GM12801 (cell line): Measurements from ENCODE around the gene SLC22A6.

ENCODE experiments used
- TF ChIP-seq, protein P1 (sequence below): IDR thresholded peaks from one replicate; pipeline ENCODE4 v1.5.1; 2011; ENCODE audit warnings: control low read depth; ENCODE audit not compliant: insufficient read length; ENCODE audit errors: extremely low read depth

Gene SLC22A6

DNA sequence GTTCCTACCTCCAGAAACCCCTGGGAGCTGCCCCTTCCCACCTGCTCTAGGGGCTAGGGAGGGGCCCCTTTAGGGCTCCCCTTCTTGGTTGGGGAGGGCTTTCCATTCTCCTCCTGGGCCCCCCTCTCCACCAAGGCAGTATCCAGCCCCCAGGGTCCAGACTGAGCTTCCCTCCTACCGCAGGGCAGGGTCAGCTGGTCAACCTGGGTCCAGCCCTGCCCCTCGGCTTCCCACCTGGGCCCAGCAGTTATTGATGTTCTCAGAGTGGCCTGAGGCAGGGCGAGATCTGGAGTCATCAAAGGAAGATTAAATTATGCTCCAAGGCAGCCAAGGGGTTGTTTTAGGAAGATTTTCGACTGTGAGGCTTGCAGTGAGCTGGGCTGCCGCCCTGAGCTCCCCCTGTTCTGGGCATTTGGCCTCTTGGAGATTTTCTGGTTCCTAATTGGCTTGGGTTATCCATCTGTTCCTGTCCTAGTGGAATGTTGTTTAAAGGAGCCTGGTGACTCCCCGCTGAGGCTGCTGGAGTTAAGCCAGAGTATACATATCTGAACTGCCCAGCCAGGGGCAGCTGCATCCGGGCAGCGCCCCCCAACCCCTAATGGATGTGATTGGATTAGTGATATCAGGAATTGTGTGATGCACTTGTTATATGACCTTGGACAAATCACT lies 32.7 kb upstream of the SLC22A6 start:
- TF ChIP-seq, protein P1, sequence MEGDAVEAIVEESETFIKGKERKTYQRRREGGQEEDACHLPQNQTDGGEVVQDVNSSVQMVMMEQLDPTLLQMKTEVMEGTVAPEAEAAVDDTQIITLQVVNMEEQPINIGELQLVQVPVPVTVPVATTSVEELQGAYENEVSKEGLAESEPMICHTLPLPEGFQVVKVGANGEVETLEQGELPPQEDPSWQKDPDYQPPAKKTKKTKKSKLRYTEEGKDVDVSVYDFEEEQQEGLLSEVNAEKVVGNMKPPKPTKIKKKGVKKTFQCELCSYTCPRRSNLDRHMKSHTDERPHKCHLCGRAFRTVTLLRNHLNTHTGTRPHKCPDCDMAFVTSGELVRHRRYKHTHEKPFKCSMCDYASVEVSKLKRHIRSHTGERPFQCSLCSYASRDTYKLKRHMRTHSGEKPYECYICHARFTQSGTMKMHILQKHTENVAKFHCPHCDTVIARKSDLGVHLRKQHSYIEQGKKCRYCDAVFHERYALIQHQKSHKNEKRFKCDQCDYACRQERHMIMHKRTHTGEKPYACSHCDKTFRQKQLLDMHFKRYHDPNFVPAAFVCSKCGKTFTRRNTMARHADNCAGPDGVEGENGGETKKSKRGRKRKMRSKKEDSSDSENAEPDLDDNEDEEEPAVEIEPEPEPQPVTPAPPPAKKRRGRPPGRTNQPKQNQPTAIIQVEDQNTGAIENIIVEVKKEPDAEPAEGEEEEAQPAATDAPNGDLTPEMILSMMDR: no peak

DNA sequence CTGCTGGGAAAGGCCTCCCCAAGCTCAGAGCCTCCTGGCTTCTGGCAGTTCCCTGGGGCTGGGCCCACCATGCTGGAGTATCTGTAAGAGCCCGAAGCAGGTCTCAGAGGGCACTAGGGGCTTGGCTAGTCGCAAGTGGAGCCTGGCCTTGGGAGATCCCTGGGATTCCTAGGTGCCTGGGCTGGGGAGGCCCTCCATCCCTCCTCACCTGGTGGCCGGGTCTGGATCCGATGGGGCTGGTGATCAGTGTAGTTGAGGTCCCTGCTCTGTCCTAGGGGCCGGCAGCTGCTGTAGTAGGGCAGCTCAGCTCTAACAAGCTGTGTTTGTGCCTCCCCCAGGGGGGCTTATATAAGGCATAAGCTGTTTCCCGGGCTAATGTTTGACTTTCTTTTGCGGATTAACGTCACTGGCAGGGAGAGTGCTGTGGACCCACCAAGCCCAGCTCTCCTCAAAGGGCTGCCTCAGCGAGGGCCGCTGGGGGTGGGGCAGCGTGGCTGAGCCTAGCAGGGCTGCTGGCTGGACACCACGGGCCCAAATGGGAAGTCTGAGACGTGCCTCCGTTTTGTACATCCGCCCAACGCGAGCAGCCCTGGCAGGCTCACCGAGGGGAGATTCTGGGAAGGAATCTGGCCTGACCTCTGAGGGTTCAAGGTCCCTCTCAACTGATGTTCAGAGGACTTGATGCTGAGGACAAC lies 30.9 kb upstream of the SLC22A6 start, which contains the start of gene SLC22A8:
Gene SLC22A8, minus strand, starts transcription at position 321 of the 695 bp plus-strand sequence. CDS start 883 bp downstream, outside the sequence.
- TF ChIP-seq, protein P1: no peak

DNA sequence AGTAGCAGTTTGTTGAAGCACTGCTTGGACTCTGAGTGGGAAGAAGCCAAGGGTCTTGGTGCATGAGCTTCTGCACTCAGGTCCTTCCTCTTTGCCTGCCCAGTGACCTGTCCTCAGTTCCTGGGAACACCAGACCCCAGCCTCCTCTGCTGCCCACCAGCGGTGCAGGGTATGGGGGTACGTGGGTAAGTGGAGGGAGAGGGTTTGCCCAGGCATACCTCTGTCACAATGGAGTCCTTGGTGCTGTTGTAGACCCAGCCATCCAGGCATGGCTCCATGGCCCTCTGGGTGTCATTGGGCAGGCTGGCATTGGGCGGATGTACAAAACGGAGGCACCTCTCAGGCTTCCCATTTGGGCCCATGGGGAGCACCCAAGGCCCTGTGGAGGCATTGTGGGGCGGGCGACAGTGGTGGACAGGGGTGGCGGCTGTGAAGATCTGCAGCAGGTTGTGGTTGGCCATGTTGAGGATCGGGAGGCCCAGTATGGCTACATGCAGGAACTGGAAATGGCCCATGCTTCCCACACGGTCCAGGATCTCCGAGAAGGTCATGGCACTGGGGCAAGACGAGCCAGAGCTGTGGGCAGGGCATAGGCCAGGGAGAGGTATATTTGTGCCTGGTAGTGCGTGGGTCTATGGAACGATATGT lies 29.8 kb upstream of the SLC22A6 start:
- TF ChIP-seq, protein P1: no peak

DNA sequence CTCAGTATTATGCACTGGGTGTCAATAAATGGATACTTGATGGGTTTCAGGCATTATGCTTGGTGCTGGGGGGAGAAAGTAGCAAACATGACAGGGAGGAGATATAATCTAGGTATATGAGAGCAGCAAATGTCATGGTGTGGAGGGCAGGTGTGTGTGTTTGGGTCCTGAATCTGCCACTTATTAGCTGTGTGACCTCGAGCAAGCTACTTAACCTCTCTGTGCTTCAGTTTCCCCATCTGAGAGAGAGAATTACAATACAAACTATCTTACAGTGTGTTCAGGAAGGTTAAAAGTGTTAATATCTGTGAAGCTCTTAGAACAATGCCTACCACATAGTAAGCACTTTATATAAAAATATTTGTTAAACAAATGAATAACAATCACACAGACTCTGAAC lies 28.1 kb upstream of the SLC22A6 start:
- TF ChIP-seq, protein P1: no peak

DNA sequence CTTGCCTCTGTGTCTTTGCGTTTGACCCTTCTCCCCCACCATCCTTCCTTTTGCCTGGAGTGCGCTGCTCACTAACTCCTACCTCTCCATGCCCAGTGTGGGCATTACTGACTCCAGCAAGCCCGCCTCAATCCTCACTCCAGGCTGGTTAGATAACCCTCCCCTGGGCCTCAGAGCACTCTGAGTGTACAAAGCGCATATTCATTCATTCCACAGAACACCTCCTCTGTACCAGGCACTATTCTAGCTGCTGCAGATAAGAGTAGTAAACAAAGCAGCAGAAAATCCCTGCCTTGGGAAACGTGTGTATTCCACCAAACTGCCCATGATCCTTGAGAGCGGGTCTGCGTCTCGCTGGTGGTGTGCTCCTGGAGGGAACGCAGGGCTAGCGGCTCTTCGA lies 27.7 kb upstream of the SLC22A6 start:
- TF ChIP-seq, protein P1: no peak

DNA sequence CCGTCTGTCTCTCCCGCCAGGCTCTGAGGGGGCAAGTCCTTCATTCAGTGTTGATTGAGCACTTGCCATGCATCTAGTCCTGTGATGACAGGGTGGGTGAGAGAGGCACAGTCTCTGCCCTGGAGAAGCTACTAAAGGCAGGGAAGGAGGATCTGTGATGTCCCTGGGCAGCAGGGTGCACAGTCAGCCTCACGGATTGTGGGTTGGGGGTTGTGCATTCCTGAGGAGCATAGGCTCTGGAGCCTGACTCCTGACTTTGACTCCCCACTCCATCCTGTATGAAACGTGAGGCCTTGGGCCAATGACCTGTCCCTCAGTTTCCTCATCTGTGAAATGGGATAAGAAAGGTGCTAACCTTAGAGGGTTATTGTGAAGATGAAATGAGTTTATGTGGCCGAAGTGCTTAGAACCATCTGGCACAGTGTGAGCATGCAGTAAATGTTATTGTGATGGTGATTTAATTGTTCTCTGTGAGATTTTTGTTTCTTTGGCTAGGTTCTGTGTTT lies 26.2 kb upstream of the SLC22A6 start:
- TF ChIP-seq, protein P1: no peak

DNA sequence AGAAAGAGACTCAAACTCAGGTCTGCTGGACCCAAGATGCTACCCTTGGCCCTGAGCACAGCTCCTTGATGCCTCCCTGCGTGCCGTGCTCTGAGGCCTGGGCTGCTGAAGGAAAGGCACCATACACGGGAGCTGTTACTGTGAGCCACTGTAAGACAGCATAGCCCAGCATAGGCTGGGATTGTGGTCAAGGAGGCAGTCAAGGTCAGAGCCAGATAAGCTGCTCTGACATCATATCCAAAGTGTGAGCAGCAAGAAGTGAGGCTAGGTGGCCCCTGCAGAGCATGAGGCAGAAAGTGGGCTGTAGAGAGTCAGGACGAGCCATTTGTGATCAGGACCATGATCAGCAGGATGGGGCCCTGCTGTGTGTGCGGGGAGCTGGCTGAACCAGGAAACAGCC lies 23.2 kb upstream of the SLC22A6 start:
- TF ChIP-seq, protein P1: no peak
